ENCODE data around the gene PCDHA5.

- TF ChIP-seq CTCF (IDR thresholded peaks at IDR 0.05), result peak; percentile 4
- TF ChIP-seq EZH2phosphoT487 (IDR thresholded peaks at IDR 0.05), result no peak
Observed at GRCh38 chr5:140800816-140801493, 20.5 kb upstream of the PCDHA5 start, which contains the start of gene PCDHA3.

All from neural progenitor cell (in vitro differentiated cells).